ENCODE results near the gene COPG2. TPM values are rescaled to one million over a fixed set of nuclear protein-coding genes. Genes with fewer than 3 reads are reported as not detected.

The COPG2 gene
- total RNA-seq, 2 experiments from 2014 or later = 23.8 to 25.1 TPM

DNA sequence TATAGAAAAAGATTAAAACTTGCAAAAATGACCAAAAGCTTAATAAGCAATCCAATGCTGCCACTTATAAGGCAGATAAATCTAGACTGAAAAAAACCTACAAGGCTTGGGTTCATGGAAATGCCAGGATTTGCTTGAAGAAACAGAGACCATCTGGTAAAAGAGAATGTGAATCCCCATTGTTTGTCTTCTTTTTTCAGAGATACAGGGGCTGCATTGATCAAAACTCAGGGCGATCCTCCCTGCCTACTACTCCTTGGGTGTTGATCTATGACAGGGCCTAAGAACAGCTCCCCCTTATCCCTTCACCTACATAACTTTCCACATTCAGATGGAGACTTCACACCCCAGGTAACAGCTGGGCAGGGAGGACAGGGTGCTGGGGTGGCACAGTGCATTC lies 21.1 kb upstream of the COPG2 start:
- no peak for ATAC-seq
- Mint-ChIP-seq H3K27ac (no peak overlapping the region), H3K9me3 (peaks cover 12% of the 10 kb centered on the region), H3K27me3 (peaks cover 2% of the 10 kb centered on the region), H3K36me3 (ENCODE audit: low read depth) (no peaks in the 10 kb centered on the region), H3K4me1 (ENCODE audit: low read depth) (no peaks in the 10 kb centered on the region), H3K4me3 (no peak overlapping the region)
- TF ChIP-seq, protein P1, sequence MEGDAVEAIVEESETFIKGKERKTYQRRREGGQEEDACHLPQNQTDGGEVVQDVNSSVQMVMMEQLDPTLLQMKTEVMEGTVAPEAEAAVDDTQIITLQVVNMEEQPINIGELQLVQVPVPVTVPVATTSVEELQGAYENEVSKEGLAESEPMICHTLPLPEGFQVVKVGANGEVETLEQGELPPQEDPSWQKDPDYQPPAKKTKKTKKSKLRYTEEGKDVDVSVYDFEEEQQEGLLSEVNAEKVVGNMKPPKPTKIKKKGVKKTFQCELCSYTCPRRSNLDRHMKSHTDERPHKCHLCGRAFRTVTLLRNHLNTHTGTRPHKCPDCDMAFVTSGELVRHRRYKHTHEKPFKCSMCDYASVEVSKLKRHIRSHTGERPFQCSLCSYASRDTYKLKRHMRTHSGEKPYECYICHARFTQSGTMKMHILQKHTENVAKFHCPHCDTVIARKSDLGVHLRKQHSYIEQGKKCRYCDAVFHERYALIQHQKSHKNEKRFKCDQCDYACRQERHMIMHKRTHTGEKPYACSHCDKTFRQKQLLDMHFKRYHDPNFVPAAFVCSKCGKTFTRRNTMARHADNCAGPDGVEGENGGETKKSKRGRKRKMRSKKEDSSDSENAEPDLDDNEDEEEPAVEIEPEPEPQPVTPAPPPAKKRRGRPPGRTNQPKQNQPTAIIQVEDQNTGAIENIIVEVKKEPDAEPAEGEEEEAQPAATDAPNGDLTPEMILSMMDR (IDR thresholded peaks at IDR 0.05) = no peak
- ChIA-PET CTCF (no interaction called here), POLR2A (interaction anchor here (0.6 kb wide), 1 partner anchor 260 kb away, joined by 3 read pairs; no protein-coding TSS in a partner anchor)
- intact Hi-C loops (cut with micrococcal nuclease) = no loop called here
- DNase-seq = no peak

DNA sequence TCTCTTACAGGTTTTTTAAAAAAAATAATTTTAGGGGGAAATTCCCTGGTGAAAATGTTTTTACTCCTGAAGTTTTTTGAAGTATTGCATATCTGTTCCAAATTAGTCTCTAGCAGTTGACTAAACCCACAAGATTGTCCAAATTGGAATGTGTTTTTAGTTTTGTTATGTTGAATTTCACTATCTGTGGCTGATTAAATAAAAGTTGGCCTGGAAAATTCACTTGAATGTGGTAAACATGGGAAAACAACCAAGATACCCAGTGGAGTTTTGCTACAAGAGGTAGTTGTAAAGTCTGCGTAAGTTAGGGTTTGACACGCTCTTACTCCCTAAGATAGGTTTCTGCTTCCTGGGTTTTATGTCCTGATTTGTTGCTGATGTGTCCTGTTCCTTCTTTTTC lies 14.5 kb upstream of the COPG2 start:
- Mint-ChIP-seq H3K4me1 (ENCODE audit: low read depth) (no peaks in the 10 kb centered on the region), H3K36me3 (ENCODE audit: low read depth) (no peaks in the 10 kb centered on the region), H3K27me3 (peaks cover 12% of the 10 kb centered on the region), H3K4me3 (no peak overlapping the region), H3K27ac (no peak overlapping the region), H3K9me3 (no peaks in the 10 kb centered on the region)
- intact Hi-C loops (cut with micrococcal nuclease) = no loop called here
- ChIA-PET CTCF (interaction anchor here (0.9 kb wide), 1 partner anchor 830 kb away, joined by 4 read pairs; no protein-coding TSS in a partner anchor), POLR2A (no interaction called here)
- DNase-seq = no peak
- no peak for ATAC-seq
- TF ChIP-seq, protein P1 (IDR thresholded peaks at IDR 0.05) = no peak

DNA sequence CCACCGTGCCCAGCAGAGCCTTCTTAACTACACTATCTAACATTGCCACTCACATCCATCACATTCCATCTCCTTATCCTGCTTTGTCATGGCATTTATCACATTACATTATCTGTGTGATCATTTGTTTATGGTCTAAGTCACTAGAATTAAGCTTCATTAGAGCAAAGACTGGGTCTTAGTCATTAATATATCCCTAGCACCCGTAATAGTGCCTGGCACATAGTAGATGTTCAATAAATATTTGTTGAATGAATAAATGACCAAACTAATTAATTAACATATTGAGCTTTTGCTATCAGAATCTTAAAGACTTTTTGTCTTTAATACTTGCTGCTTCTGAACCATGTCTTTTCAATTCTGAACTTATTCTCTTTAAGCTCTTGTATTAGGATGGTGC lies 5.9 kb upstream of the COPG2 start:
- peaks cover 7% of the 10 kb centered on the region for H3K27me3 Mint-ChIP-seq
- H3K4me1 Mint-ChIP-seq (ENCODE audit: low read depth) = peaks cover 3% of the 10 kb centered on the region
- intact Hi-C loops (cut with micrococcal nuclease) = no loop called here
- no peaks in the 10 kb centered on the region for H3K9me3 Mint-ChIP-seq
- no peak for ATAC-seq
- POLR2A ChIA-PET = no interaction called here
- CTCF ChIA-PET = no interaction called here
- no peak overlapping the region for H3K4me3 Mint-ChIP-seq
- TF ChIP-seq, protein P1 (IDR thresholded peaks at IDR 0.05) = no peak
- no peaks in the 10 kb centered on the region for H3K36me3 Mint-ChIP-seq (ENCODE audit: low read depth)
- DNase-seq = no peak
- H3K27ac Mint-ChIP-seq = no peak overlapping the region

DNA sequence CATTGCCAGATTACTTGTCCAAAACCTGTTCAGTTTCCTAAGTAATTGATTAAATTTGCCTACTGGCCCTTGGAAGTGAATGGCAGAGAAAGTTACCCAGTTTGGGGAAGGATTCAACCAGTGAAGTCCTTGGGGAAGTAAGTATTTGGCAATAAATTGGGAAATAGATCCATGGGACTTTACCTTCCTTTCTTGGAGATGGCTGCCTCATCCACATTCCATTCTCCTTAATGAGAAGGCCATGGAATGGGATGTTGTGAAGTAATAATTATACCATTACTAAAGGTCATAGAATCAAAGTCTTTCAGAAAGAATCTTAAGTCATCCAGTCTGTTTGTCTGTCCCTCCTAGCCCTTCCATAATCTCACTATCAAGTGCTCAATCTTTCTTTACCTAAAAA lies 4.5 kb upstream of the COPG2 start:
- ChIA-PET POLR2A (no interaction called here), CTCF (no interaction called here)
- Mint-ChIP-seq H3K4me1 (ENCODE audit: low read depth) (peaks cover 5% of the 10 kb centered on the region), H3K9me3 (no peaks in the 10 kb centered on the region), H3K27me3 (peaks cover 6% of the 10 kb centered on the region), H3K36me3 (ENCODE audit: low read depth) (no peaks in the 10 kb centered on the region), H3K4me3 (no peak overlapping the region), H3K27ac (no peak overlapping the region)
- no peak for DNase-seq
- ATAC-seq = no peak
- TF ChIP-seq, protein P1 (IDR thresholded peaks at IDR 0.05) = no peak
- intact Hi-C loops (cut with micrococcal nuclease) = no loop called here

DNA sequence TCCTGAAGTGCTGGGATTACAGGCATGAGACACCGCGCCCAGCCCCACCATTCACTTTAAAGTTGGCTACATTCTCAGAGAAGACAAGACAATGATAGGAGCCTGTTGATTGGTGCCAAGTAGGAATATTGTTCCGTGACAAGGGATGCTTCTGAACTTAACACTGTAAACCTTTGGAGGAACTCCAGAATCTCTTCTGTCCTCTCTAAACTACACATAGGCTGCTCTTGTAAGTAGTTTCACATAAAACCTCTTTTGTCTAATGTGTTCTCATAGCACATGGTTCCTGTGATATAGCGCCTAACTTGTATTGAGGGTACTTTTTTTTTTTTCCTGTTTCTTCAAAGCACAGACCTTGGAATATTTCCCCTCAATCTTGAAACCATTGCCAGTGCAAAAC lies 3.6 kb upstream of the COPG2 start:
- TF ChIP-seq, protein P1 (IDR thresholded peaks at IDR 0.05) = no peak
- H3K4me3 Mint-ChIP-seq = no peak overlapping the region
- intact Hi-C loops (cut with micrococcal nuclease) = no loop called here
- H3K9me3 Mint-ChIP-seq = no peaks in the 10 kb centered on the region
- POLR2A ChIA-PET = interaction anchor here (0.6 kb wide), 1 partner anchor 245 kb away, joined by 3 read pairs; no protein-coding TSS in a partner anchor
- no peak overlapping the region for H3K27ac Mint-ChIP-seq
- ATAC-seq = no peak
- CTCF ChIA-PET = no interaction called here
- H3K36me3 Mint-ChIP-seq (ENCODE audit: low read depth) = no peaks in the 10 kb centered on the region
- no peak for DNase-seq
- peaks cover 12% of the 10 kb centered on the region for H3K4me1 Mint-ChIP-seq (ENCODE audit: low read depth)
- H3K27me3 Mint-ChIP-seq = peaks cover 6% of the 10 kb centered on the region

All from activated CD8-positive, alpha-beta T cell treated with anti-CD3 and anti-CD28 coated beads for 36 hours (primary cell).